MM.1S (cell line): Measurements from ENCODE around the gene DTX3.

Experiments
- CTCF ChIP-seq: fragments of 300-600 bp; sonication (generic); IDR thresholded peaks from 2 replicates; pipeline ENCODE4 v1.5.1; 2016; ENCODE audit warnings: antibody characterized with exemption, low read length, mixed read lengths
- EZH2 ChIP-seq: fragments of 300-600 bp; sonication (generic); optimal IDR thresholded peaks from 2 replicates; pipeline ENCODE3; 2017; ENCODE audit warnings: low read depth, mild to moderate bottlenecking, antibody characterized with exemption, low read length, mixed read lengths
- EZH2phosphoT487 ChIP-seq: fragments of 300-600 bp; sonication (generic); IDR thresholded peaks from 2 replicates; pipeline ENCODE4 v1.6.1; 2018; ENCODE audit warnings: antibody characterized with exemption, low read length

GRCh38 chr12:57612711-57613426 lies 8.2 kb downstream of the DTX3 start:
- TF ChIP-seq CTCF (no peak), EZH2 (no peak), EZH2phosphoT487 (no peak)
